ENCODE measurements around the gene NPC1.

NPC1 gene

DNA sequence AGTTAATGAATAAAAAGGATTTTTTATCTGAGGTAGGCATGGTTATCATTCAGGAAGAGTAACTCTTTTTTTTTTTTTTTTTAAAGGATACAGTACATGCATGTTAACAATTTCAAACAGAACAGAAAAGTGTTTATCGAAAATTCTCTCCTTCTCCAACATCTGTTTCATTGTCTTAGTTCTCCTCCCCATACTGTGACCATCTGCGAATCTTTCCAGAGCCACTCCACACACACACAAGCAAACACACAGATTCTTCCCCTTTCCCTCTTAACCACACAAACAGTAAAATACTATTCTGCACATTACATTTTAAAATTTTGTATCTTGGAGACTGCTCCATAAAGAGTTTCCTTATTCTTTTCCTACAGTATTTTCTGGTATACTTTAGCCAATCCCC, 38.0 kb downstream of the NPC1 start:
- no peak for DNase-seq (ENCODE audit: low read depth, low spot score)

DNA sequence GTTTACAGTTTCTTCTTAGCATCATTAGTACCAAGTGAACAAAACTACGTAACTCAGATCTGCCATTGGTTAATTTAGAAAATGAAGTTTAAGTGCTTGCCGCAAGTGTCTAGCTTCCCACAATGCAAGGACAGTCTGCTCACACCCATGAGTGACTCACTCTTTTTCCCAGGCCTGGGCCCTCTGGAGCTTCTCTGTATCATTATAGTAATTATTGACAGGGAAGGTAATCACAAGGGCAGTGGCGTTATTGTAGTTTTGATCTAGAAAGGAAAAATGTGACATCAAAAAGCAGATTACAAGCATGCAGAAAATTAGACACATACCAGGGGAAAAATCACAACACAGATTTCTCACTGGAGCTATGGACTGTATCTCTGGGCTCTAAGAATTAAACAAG, 38.5 kb downstream of the NPC1 start:
- DNase-seq (ENCODE audit: low read depth, low spot score), result no peak

DNA sequence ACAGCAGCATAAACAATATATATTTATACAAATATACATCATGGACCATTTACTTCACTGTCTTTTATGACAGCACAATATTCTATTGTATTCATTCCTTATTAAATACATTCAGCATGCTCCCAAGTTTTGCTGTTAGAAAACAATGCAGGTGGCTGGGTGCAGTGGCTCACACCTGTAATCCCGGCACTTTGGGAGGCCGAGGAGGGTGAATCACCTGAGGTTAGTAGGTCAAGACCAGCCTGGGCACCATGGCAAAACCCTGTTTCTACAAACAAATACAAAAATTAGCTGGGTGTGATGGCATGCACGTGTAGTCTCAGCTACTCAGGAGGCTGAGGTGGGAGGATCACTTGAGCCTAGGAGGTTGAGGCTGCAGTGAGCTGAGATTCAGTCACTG, 39.0 kb downstream of the NPC1 start:
- no peak for DNase-seq (ENCODE audit: low read depth, low spot score)

DNA sequence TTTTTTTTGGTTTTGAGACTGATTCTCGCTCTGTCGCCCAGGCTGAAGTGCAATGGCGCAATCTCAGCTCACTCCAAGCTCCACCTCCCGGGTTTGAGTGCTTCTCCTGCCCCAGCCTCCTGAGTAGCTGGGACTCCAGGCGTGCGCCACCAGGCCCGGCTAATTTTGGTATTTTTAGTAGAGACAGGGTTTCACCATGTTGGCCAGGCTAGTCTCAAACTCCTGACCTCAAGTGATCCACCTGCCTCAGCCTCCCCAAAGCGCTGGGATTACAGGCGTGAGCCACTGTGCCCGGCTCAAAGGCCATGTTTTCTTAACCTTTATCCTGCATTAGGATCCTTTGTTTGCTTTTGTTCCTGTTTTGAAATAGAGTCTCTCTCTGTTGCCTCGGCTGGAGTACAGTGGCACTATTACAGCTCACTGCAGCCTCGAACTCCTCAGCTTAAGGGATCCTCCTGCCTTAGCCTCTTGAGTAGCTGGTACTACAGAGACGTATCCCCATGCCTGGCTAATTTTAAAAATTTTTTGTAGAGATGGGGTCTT, 41.0 kb downstream of the NPC1 start:
- no peak for DNase-seq (ENCODE audit: low read depth, low spot score)

DNA sequence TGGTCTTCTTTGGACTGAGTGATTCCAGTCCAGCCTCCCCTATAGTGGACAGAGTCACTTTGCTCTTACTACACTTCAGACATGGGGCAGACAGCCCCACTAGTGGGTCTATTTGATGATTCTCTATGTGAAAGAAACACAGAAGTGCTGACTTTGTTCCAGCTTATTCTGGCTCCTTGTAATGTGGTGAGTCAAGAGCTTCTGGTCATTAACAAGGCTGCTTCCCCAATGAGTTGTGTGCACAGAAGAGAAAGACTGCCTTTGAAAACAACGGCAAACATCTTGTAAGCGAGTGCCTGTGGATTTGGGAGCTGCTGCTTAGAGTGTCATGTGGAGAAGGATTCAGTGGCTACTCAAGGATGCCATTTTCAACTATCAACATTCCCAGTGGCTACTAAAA, 43.8 kb downstream of the NPC1 start:
- DNase-seq (ENCODE audit: low read depth, low spot score), result no peak

DNA sequence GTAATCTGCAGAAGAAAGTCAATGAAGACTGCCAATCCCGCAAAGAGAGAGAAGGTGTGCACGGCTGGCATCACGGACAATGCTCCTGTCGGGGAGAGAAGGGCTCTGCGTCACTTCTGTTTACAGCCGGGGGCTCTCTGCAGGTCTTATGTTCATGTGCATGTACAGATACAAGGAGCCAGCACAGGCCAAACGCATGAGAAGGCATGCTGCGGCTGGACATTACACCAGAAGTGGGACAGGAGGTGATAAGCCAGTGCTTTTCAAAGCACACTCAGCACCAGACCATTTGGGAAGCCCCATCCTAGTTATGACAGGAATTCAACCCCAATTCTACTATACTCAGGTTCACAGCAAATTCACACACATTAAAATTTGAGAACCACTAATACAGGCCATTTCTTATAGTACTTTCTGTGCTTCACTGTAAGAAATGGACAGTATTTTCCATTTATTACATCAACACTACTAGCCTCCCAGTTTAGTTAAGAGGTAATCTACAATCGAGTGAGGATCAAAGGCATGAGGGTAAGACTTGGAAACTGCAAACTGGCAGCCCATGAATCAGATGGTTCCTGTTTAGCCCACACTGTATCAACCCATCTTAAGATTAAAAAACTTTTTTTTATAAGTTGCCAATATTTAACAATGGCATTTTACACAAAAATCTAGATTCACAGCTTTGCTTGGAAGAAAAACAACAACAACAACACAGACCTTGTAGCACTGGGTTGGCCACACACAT, 44.8 kb downstream of the NPC1 start:
- DNase-seq (ENCODE audit: low read depth, low spot score), result no peak

DNA sequence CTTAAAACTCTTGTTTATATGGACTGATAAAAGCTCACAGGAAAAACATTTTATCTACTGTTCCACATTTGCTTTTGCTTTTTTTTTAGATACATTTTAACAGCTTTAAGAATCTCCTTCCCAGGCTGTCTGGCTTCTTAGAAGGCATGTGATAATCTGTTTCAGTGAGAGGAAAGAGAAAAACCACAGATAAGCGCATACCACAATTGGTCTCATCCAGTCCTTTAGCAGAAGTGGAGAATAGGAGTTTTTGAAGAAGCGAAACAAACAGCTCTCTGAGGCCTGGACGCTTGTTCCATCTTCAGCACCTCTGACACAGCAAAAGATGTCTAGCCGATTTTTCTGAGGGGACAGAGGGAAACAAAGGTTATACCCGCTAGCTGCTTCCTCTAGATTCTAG, 45.4 kb downstream of the NPC1 start:
- no peak for DNase-seq (ENCODE audit: low read depth, low spot score)

DNA sequence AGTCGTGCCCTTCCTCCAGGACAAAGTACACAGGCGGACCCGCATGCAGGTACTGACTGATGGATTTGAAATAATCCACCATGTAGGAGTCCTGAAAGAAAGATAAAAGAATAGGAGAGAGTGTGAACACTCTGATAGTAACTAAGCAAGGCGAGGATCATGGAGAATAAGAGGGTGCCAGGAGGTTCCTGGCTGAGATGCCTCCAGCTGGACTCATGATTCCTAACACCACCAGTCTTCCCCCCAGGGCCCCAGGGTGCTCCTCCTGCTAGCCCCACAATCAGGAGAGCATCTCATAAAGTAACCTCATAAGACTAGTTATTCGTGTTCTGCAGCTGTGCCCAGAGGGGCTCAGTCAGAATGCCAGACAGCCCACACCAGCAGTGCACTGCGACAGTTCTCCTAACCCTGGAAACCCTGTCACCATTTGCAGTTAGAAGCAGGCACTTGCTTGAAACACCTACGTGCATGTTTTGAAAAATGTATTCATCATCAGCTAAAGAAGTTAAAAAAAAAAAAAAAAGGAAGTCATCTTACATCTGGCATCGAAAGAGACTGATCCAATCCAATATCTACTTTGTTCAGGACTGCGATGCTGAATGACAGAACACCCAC, 46.3 kb downstream of the NPC1 start:
- no peak for DNase-seq (ENCODE audit: low read depth, low spot score)

DNA sequence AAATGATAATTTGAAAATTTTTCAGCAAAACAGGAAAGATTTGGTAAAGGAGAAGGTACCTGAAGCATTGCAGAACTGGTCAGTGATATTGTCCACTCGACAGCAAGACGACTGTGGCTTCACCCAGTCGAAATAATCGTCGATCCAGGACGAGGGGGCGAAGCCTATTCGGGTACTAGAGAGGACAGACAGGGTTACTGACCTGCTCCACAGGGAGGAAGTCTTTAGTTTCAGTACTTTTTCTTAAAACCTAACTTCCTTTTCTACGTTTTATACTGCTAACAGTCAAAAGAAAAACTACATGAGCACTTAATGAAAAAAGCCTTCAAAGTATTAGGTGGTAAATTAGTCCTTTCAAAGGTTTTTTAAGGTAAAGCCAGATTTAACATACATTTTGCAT, 47.0 kb downstream of the NPC1 start:
- no peak for DNase-seq (ENCODE audit: low read depth, low spot score)

DNA sequence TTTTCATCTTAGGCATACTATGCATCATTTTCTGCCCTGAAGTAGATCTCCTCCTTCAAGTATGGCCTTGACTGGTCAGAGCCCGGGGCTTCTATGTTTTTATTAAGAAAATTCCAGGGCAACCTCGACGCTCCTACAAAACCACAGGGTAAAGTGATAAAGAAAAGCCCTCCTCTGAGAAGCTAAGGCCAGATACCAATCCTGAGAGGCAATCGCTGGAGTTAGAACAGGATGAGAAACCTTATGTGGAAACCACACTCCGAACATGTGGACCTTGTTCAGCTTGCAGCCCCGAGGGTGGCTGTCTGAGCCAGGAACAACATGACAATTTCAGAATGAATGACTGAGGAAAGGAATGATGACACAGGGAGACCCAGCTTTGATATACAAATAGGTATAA, 47.4 kb downstream of the NPC1 start:
- no peak for DNase-seq (ENCODE audit: low read depth, low spot score)

DNA sequence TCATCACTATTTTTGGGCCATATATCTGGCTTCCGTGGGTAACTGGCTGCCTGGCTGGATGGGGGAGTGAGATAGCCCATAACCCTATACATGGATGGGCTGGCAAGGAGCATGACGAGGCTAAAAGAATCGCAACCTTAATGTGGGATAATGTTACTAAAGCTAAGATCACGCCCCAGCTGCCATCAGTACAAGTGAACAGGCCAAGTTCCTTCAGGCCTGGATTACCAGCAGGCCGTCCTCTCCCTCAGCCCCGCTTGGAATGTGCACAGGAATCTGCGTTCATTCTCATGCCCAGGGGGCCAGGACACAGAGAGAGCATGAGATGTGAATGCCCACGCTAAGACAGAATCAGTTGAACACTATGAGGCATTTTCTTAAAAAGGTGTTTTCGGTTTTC, 48.3 kb downstream of the NPC1 start:
- DNase-seq (ENCODE audit: low read depth, low spot score), result no peak

DNA sequence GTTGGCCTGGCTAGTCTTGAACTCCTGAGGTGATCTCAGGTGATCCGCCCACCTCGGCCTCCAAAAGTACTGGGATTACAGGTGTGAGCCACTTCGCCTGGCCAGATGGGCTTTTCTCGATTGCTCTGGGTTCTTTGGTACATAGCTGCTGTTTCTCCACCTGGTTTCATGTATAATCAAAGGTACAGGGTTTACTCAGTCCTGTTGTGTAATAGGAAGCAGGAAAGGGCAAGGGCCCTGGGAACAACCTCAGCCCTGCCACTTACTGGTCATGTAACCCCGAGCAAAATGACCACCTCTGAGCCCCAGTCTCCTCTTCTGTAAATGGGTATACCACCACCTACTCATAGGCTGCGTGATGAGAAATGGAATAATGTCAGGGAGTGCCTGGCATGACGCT, 49.0 kb downstream of the NPC1 start:
- no peak for DNase-seq (ENCODE audit: low read depth, low spot score)

DNA sequence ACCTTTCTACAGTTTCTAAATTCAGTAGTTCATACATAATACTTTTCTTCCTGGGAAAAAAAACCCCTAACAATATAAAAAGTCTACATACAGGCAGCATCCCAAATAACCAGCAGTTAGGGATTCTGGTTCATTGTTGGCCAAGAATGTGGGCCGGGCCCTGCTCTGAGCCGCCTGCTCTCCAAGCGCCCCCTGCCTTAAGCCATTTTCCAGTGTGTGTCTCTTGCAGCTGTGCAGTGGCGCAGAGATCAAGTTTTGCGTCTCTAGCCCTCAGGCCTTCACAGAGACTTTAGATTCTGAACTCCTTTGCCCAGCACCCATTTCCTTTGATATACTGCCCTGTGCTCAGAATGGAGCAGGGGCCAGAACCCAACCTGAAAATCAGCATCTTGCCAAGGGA, 50.1 kb downstream of the NPC1 start:
- no peak for DNase-seq (ENCODE audit: low read depth, low spot score)

DNA sequence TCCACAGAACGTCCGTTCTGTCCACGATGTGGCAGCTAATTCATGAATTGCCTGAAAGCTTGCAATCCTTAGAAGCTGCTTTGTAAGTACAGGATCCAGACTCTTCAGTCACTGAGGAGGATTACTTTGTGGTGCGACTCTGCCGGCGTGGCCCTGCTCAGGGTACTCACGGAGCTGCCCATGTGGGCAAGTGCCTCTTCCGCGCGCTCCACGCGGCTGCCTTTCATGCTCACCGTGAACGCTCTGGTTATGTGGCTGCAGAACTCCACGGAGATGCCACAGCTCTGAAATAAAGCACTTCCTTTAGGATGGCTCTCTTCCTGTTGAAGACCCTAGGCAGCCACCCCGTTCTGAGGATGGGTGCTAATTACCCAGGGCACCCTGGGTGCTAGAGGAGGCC, 52.0 kb downstream of the NPC1 start:
- no peak for DNase-seq (ENCODE audit: low read depth, low spot score)

DNA sequence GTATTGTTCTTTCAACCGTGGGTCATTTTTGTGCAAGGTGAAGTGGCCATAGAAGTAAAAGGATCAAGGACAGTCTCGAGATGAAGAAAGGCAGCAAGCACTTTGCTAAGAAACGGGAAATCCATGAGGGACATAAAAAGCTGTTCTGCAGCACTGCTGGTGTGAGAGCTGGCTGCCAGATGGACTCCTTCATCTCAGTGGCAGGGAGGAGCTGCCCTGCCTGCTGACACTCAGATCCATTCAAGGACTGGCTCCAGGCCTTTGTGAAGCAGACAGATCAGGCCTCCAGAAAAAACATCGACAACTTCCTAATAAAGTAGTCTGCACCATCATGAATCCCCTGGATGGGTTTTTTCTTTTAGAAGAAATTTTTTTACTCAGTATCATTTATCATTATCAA, 53.5 kb downstream of the NPC1 start:
- DNase-seq (ENCODE audit: low read depth, low spot score), result no peak

DNA sequence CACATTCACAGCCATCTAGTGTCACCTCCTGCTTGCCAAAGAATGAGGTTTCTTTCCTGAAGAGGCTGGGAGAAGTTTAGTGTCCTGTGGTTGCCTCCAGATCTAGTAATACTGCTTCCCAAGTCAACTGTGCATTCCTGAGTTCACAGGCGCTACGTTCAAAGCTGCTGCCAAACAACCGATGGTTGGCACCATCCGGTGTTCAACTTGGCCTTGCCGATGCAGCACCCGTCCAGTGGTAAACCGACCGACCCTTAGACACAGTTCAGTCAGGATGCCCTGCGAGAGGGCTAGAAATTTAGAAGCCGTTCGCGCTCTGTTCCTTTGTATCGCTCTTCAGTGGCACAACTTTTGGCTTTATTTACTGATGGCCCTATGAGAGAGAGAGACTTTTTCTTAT, 54.4 kb downstream of the NPC1 start:
- DNase-seq (ENCODE audit: low read depth, low spot score), result no peak

DNA sequence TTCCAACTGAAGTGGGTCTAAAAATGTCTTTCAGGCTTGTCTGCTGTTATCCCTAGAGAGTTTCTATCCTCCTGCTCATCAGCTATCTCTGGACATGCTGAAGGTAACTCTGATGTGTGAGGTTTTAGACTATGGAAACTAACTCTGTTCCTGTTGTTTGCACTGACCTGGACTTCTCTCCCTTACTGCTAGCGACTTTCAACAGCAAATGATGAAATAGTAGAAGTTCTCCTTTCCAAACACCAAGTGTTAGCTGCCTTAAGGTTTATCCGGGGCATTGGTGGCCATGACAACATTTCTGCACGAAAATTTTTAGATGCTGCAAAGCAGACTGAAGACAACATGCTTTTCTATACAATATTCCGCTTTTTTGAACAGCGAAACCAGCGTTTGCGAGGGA, 56.1 kb downstream of the NPC1 start:
- no peak for DNase-seq (ENCODE audit: low read depth, low spot score)

DNA sequence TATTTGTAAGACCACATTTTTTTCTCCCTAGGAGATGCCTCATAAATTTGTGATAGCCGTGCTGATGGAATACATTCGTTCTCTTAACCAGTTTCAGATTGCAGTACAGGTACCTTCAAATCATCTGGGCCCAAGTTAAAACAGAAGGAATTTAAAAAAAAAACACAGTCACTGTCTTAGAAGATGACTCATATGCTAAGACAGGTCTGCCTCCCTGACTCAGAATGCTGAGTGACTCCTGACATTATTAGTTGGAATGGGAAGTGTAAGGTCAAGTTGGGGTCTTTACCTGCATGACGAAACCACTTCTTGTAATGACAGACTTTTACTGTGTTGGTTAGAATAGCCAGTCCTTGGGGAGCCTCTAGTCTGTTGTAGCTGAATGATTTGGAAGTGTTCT, 56.7 kb downstream of the NPC1 start:
- DNase-seq (ENCODE audit: low read depth, low spot score), result no peak

DNA sequence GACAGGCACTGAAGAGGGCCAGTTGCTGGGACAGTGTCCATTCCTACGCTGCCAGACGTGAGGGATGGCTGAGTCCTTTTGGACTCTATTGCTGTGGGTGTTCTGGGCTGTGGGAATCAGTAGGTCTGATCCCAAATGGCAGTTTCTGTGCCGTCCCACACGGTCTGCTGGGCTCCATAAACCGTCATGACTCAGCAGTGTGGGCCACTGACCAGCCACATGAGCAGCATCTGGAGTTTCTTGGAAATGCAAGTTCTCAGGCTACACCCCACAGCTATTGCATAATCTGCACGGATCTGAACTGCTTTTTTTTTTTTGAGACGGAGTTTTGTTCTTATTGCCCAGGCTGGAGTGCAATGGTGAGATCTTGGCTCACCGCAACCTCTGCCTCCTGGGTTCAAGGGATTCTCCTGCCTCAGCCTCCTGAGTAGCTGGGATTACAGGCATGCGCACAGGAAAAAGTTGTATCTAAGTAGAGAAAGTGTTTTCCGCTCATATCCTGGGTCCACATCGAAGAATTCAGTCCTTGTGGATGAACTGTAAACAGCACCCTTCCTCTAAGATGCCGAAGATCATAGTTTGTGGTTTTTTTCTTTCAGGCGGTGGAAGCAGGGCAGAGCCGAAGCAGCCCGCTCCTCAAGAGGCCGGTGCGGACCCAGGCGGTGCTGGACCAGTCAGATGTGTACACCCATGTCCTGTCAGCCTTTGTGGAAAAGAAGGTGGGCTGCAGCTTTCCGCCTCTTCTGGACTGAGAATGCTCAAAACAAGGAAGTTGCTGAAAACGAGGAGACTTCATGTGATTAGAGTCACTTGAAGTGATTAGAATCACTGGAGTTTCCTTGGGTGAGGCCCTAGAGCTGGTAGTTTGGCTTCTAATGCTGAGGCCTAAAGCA, 57.5 kb downstream of the NPC1 start:
- DNase-seq (ENCODE audit: low read depth, low spot score), result no peak

DNA sequence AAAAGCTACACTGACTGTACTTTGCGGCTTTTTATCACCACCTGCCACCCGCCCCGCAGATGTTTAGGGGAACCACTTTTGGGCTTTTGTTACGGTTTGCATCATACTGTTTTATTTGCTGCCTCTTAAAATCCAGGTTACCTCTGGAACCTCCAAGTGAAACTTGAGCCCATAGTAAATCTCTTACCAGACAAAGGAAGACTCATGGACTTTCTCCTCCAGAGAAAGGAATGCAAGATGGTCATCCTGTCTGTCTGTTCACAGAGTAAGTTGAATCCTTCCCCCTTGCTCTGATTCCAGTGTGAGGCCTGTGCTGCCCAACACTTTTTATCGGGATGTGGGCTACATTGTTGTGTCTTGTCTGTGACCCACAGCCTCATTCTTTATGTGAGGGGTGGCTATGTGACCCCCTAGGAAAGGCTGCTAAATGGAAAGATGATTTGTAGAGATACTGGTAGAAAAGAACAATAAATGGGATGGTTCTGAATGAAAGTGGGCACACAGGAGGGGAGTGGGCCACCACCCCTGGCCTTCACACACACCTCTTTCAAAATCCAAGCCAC, 59.7 kb downstream of the NPC1 start:
- no peak for DNase-seq (ENCODE audit: low read depth, low spot score)

DNA sequence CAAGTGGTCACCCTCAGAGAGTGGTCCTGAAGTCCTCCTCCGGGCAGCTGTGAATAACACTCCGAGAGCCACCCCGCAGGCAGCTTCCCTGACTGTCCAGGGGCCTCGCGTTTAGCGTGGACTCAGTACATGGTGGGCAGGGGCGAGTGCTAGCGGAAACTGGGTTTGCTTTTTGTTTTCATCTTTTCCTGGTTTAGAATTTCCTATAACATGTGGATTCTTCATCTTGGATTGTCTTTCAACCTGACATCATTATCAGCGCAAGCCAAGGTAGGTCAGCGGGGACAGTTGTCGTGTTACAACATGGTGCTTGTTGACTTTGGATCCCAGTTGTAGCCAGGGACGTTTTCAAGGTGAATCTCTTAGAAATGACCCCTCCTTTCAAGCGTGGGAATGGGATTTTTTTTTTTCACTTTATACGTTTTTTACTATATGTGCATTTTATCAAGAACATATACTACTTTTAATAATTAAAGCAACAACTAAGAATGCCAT, 62.0 kb downstream of the NPC1 start:
- no peak for DNase-seq (ENCODE audit: low read depth, low spot score)
